Endothelial cell of umbilical vein (primary cell): Measurements from ENCODE around the gene TBC1D10A. TPM values are rescaled to one million over a fixed set of nuclear protein-coding genes. Genes with fewer than 3 reads are reported as not detected.

Source experiments
- BruUV-seq: library from RNA; stranded (reverse); fragments of 400-500 nt; replicated peaks from 2 replicates; lab custom pipeline; 2021; lab: Mats Ljungman, UMichigan
- CTCF ChIA-PET: fragments of 300-600, 350-600 bp; sonication (Branson Sonifier 250); formaldehyde crosslinking; loops from one replicate; lab custom pipeline; 2021; ENCODE audit warnings: antibody characterized with exemption, inconsistent platforms; lab: Charles Lee
- POLR2A ChIA-PET: fragments of 300-600, 350-600 bp; sonication (Branson Sonifier 250); formaldehyde crosslinking; loops from one replicate; lab custom pipeline; 2021; ENCODE audit warnings: antibody characterized with exemption, inconsistent platforms; lab: Charles Lee
- DNase-seq: peaks from one replicate; pipeline ENCODE4 v3.0.0-alpha.2; 2011; ENCODE audit warnings: low read depth, low spot score
- FAIRE-seq: peaks from 2 replicates; lab custom pipeline; 2011; peaks lifted over from hg19 to GRCh38; lab: Jason Lieb, UNC
- H2AFZ ChIP-seq: 2 replicates; pipeline ENCODE4 v1.6.0; 2012; ENCODE audit warnings: low read depth, low read length, control low read depth, inconsistent platforms
- H3K27ac ChIP-seq: 2 replicates; pipeline ENCODE4 v1.5.1; 2011; ENCODE audit warnings: low read depth, mild to moderate bottlenecking, control low read depth, low read length, moderate library complexity; ENCODE audit not compliant: insufficient read depth
- H3K27me3 ChIP-seq, 2 experiments: 2 replicates each; pipeline versions ENCODE4 v1.6.0 to v1.6.1; 2011; ENCODE audit warnings: low read length in 2 of 2, mixed read lengths in 1 of 2; ENCODE audit not compliant: control insufficient read depth in 2 of 2, insufficient read depth in 2 of 2
- H3K36me3 ChIP-seq, 2 experiments: 2 replicates in 1 of 2; 3 replicates in 1 of 2; pipeline ENCODE4 v1.5.1; 2011; ENCODE audit warnings: low read length in 2 of 2, mild to moderate bottlenecking in 1 of 2, moderate library complexity in 1 of 2; ENCODE audit not compliant: control insufficient read depth in 2 of 2, insufficient read depth in 2 of 2; ENCODE audit errors: extremely low read depth in 1 of 2
- H3K4me1 ChIP-seq: 3 replicates; pipeline ENCODE4 v1.5.1; 2011; ENCODE audit warnings: mild to moderate bottlenecking, low read length; ENCODE audit not compliant: control insufficient read depth, insufficient read depth; ENCODE audit errors: extremely low read depth
- H3K4me2 ChIP-seq: 2 replicates; pipeline ENCODE4 v1.6.1; 2011; ENCODE audit warnings: low read length, control low read depth, mixed read lengths; ENCODE audit not compliant: insufficient read depth
- H3K4me3 ChIP-seq, 3 experiments: fragments of 200-600 bp in 1 of 3; sonication (generic), shearing (Covaris generic) in 1 of 3; replicated peaks in 1 of 3; 2 replicates each; pipeline ENCODE4 v1.5.1; 2011 to 2016; ENCODE audit warnings: control low read depth in 3 of 3, low read length in 3 of 3, mild to moderate bottlenecking in 2 of 3, inconsistent platforms in 1 of 3, low read depth in 1 of 3, moderate library complexity in 1 of 3; ENCODE audit not compliant: insufficient read depth in 1 of 3
- H3K79me2 ChIP-seq: 2 replicates; pipeline ENCODE4 v1.6.0; 2012; ENCODE audit warnings: low read length, inconsistent platforms; ENCODE audit not compliant: control insufficient read depth, insufficient read depth
- H3K9ac ChIP-seq: replicated peaks from 2 replicates; pipeline ENCODE3; 2011; ENCODE audit warnings: low read length, control low read depth; ENCODE audit not compliant: insufficient read depth; ENCODE audit errors: extremely low read depth
- H3K9me1 ChIP-seq: replicated peaks from 3 replicates; pipeline ENCODE4 v1.6.0; 2011; ENCODE audit warnings: mild to moderate bottlenecking, low read length; ENCODE audit not compliant: control insufficient read depth, insufficient read depth; ENCODE audit errors: extremely low read depth
- H3K9me3 ChIP-seq: replicated peaks from 2 replicates; pipeline ENCODE4 v1.5.1; 2012; ENCODE audit warnings: low read length, inconsistent platforms; ENCODE audit not compliant: control insufficient read depth, insufficient read depth
- H4K20me1 ChIP-seq: replicated peaks from 2 replicates; pipeline ENCODE3; 2011; ENCODE audit warnings: mild to moderate bottlenecking, low read length; ENCODE audit not compliant: control insufficient read depth, insufficient read depth; ENCODE audit errors: extremely low read depth
- EZH2 ChIP-seq: IDR thresholded peaks from 2 replicates; pipeline ENCODE4 v1.6.1; 2012; ENCODE audit warnings: borderline replicate concordance, low read depth, mild to moderate bottlenecking, moderate library complexity, low read length, inconsistent platforms; ENCODE audit not compliant: severe bottlenecking
- FOS ChIP-seq: IDR thresholded peaks from 2 replicates; pipeline ENCODE4 v1.6.1; 2011; ENCODE audit warnings: mild to moderate bottlenecking, low read length, moderate library complexity, borderline replicate concordance; ENCODE audit not compliant: insufficient read depth
- GATA2 ChIP-seq: IDR thresholded peaks from 2 replicates; pipeline ENCODE4 v1.7.0; 2011; ENCODE audit warnings: low read depth, mild to moderate bottlenecking, moderate library complexity, mixed read lengths, low read length; ENCODE audit not compliant: insufficient read length, insufficient read depth
- JUN ChIP-seq: IDR thresholded peaks from 2 replicates; pipeline ENCODE4 v1.6.1; 2011; ENCODE audit warnings: borderline replicate concordance, low read depth; ENCODE audit not compliant: insufficient read length, insufficient read depth
- MYC ChIP-seq: IDR thresholded peaks from one replicate; pipeline ENCODE4 v1.6.1; 2011; ENCODE audit warnings: mild to moderate bottlenecking, low read depth, low read length
- POLR2A ChIP-seq: IDR thresholded peaks from 2 replicates; pipeline ENCODE4 v1.6.1; 2012; ENCODE audit warnings: low read depth, mild to moderate bottlenecking, control low read depth, low read length
- POLR2AphosphoS5 ChIP-seq: IDR thresholded peaks from 2 replicates; pipeline ENCODE4 v1.6.1; 2012; ENCODE audit warnings: low read depth, mild to moderate bottlenecking, control low read depth, low read length, moderate library complexity; ENCODE audit not compliant: insufficient read depth
- dilution Hi-C: fragments of 300-500 bp; cut with MboI; formaldehyde crosslinking; loops from one replicate; pipeline ENCODE4 v1.15.0; 2019; ENCODE audit warnings: low sequenced_read_pairs; ENCODE audit not compliant: extremely low pct_ligation_motif_present
- intact Hi-C: fragments of 100-400 bp; cut with micrococcal nuclease; formaldehyde crosslinking; loops from one replicate; pipeline ENCODE4 v1.10.0; 2022
- polyA plus RNA-seq, 4 experiments: library from polyadenylated mRNA; depleted of rRNA in 3 of 4; stranded (reverse) in 3 of 4; unstranded in 1 of 4; fragments of >200 nt; gene quantifications; 2 replicates each; pipeline versions ENCODE4 v1.2.1 to v1.2.3, GENCODE V29; 2011 to 2012; ENCODE audit warnings: missing spikeins in 1 of 4
- total RNA-seq: library from RNA; stranded (reverse); gene quantifications from 2 replicates; pipeline ENCODE4 v1.2.3, GENCODE V29; 2021
- TF ChIP-seq, protein P1 (sequence below): IDR thresholded peaks from 2 replicates; pipeline ENCODE4 v1.6.1; 2011; ENCODE audit not compliant: insufficient read depth, insufficient read length
- TF ChIP-seq, protein P2 (sequence below), 2 donors: IDR thresholded peaks; 1 replicate in 1 of 2; 2 replicates in 1 of 2; pipeline ENCODE4 v1.5.1; 2011; ENCODE audit warnings: low read length in 2 of 2, mild to moderate bottlenecking in 2 of 2, moderate library complexity in 2 of 2, control low read depth in 1 of 2, inconsistent platforms in 1 of 2, low read depth in 1 of 2; ENCODE audit not compliant: insufficient read depth in 1 of 2; ENCODE audit errors: extremely low read depth in 1 of 2

TBC1D10A gene
- total and polyA plus RNA-seq, 2 donors (not counting 3 experiments of a cell fraction or from before 2014, with no cell fraction given) = 10.0 to 11.9 TPM

DNA sequence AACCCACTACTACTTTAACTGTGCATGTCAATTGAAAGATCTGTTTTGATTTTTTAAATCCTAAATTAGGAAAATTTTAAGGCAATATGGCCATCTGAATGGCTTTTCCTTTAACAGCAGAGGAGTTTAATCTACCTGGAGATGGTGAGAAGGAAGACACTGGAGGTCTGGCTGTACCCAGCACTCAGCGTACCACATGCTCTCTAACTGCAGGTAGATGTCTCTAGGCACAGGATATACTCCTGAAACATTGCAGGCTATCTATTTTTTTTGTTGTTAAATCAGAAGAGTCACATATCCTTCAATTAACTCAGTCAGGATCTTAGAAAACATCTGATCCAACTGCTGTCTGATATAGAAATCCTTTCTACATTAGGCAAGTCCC, 20.1 kb downstream of the TBC1D10A start:
- no peak overlapping the region for H3K4me3 ChIP-seq
- dilution Hi-C loops (no loop called here), intact Hi-C loops (no loop called here)
- no peaks in the 10 kb centered on the region for H3K9me3 ChIP-seq
- H2AFZ ChIP-seq = no peak overlapping the region
- no peak overlapping the region for H3K4me2 ChIP-seq
- peaks cover 34% of the 10 kb centered on the region for H3K4me1 ChIP-seq
- ChIA-PET CTCF (no interaction called here), POLR2A (no interaction called here)
- no peaks in the 10 kb centered on the region for H3K27me3 ChIP-seq
- no TSS peak for BruUV-seq
- H3K79me2 ChIP-seq = no peaks in the 10 kb centered on the region
- TF ChIP-seq MYC (no peak), POLR2A (no peak), JUN (no peak), EZH2 (no peak), FOS (no peak), GATA2 (no peak), POLR2AphosphoS5 (no peak)
- TF ChIP-seq, protein P1, sequence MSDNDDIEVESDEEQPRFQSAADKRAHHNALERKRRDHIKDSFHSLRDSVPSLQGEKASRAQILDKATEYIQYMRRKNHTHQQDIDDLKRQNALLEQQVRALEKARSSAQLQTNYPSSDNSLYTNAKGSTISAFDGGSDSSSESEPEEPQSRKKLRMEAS = no peak
- TF ChIP-seq, protein P2, sequence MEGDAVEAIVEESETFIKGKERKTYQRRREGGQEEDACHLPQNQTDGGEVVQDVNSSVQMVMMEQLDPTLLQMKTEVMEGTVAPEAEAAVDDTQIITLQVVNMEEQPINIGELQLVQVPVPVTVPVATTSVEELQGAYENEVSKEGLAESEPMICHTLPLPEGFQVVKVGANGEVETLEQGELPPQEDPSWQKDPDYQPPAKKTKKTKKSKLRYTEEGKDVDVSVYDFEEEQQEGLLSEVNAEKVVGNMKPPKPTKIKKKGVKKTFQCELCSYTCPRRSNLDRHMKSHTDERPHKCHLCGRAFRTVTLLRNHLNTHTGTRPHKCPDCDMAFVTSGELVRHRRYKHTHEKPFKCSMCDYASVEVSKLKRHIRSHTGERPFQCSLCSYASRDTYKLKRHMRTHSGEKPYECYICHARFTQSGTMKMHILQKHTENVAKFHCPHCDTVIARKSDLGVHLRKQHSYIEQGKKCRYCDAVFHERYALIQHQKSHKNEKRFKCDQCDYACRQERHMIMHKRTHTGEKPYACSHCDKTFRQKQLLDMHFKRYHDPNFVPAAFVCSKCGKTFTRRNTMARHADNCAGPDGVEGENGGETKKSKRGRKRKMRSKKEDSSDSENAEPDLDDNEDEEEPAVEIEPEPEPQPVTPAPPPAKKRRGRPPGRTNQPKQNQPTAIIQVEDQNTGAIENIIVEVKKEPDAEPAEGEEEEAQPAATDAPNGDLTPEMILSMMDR (IDR thresholded peaks at IDR 0.05; ENCODE audit: extremely low read depth in 1 of 2, insufficient read depth in 1 of 2, low read depth in 1 of 2, low read length in 2 of 2) = no peak
- no peaks in the 10 kb centered on the region for H3K9me1 ChIP-seq
- H4K20me1 ChIP-seq = no peaks in the 10 kb centered on the region
- no peak overlapping the region for H3K9ac ChIP-seq
- H3K27ac ChIP-seq = no peak overlapping the region
- no peak for DNase-seq
- FAIRE-seq = no peak
- no peaks in the 10 kb centered on the region for H3K36me3 ChIP-seq
